NCI-H1930 (cell line): ENCODE data around the gene STX8.
A peak's percentile ranks its signal among the peaks of the same experiment; 100 is the strongest.
"Not testable (repeated sequence)": the region's sequence is repeated elsewhere in the genome, so short reads cannot be mapped to it uniquely, and the experiment has no call there.

Experiments
- DNase-seq, 2 experiments: peaks; one replicate each; lab custom pipeline; 2025; lab: John Stamatoyannopoulos, UW

Gene STX8

DNA sequence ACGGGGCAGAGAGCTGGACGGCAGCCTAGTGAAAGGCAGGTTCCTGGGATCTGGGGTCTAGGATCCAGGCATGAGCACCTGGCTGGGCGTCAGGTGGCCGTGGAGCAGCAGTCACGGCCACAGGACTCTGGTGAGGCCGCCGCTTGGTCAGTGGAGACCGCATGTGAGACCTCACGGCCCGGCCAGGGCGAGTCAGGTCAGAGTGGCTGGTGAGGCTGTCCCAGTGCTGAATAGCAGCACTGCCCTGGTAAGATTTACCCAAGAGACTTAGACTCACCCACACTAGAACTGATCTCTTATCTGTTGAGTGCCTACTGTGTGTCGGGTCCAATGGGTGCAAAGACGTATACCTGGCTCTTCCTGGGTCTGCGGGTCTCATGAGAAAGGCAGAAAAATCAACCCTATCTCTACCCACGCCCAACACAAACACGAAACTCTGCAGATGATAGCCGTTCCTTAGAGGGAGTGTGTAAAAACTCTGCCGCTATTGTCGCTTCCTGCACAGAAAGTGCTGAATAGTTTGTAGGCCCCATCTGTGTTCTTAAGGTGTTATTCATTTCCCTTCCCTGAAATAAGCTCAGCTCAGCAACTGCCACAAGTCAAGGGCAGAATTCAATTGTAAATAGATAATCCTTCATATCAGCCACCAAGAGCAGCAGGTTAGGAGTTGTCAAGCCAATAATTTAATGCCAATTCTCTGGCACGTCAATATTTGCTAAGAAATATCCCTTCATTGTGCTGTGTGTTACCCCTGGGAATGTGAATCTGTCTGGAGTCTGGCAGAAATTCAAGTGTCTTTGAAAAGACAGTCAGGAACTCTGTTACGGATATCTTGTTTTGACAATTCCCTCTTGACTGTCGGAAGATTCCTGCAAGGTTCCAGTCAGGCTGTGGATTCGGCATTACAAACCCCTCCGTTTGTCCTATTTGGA, 314.3 kb downstream of the STX8 start:
- peak in 1 of 2 experiments; percentile 28 for DNase-seq

DNA sequence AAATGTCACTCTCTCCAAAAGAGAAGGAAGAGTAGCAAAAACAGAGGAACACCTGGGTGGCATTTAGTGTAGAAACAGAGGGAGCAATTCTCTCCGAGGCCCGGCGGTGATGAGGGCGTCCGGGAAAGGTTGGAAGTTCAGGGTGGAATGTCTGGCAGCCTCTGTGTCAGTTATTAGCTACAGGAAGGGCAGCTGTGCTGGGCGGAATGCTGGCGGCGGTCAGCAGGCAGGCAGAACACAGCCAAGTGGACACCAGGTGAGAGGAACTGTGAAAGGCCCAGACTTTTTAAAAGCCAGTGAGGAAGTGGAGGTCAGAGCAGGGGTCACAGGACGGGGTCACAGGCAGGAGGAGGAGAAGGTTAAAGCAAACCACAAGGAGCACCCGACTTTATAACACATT, 316.2 kb downstream of the STX8 start:
- no peak for DNase-seq

DNA sequence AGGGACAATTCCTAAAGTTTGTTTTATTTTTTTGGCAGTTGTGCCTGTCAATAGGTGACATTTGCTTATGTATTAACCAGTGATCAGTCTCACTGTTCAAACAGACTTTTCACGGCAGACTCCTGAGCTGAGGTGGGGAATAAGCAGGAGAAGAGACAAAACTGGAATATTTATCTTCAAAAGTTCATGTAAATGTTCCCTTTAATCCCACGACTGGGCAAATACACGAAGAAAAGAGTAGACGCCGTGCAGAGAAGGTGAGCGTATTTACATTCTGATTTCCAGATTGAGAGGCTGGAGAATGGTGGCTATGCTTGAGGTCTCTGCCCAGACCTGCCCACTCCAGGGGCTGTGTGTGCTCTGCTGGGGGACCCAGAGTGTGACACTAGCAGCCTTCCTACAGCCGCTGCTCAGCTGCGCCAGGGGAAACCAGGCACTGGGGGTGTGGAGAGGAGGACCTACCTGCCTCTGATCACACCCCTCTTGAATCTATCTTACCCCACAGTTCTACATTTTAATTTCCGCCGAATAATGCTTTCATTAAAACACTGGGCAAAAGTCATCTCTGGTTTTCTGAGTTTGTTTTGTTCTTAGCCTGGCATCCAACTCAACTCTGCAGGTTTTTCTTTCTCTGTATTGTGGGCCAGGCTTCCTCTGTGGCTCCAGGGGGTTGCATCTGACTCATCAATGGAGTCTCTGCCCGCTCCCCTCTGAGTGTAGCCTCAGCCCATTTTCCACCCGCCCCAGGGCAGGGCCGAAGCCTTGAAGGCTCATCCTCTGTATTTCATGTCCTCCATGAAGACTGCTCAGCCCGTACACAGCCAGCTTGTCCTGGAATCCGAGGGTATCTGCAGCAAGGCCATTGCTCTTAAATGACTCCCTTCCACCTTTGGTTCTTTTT, 317.3 kb downstream of the STX8 start:
- DNase-seq: peak in 1 of 2 experiments; percentile 29

DNA sequence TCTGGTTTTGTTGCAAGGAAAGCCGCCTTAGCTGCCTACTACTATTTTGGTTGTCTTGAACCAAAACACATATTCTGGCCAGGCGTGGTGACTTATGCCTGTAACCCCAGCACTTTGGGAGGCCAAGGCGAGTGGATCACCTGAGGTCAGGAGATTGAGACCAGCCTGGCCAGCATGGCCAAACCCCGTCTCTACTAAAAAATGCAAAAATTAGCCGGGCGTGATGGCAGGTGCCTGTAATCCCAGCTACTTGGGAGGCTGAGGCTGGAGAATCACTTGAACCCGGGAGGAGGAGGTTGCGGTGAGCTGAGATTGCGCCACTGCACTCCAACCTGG, 318.0 kb downstream of the STX8 start:
- not testable (repeated sequence) for DNase-seq

DNA sequence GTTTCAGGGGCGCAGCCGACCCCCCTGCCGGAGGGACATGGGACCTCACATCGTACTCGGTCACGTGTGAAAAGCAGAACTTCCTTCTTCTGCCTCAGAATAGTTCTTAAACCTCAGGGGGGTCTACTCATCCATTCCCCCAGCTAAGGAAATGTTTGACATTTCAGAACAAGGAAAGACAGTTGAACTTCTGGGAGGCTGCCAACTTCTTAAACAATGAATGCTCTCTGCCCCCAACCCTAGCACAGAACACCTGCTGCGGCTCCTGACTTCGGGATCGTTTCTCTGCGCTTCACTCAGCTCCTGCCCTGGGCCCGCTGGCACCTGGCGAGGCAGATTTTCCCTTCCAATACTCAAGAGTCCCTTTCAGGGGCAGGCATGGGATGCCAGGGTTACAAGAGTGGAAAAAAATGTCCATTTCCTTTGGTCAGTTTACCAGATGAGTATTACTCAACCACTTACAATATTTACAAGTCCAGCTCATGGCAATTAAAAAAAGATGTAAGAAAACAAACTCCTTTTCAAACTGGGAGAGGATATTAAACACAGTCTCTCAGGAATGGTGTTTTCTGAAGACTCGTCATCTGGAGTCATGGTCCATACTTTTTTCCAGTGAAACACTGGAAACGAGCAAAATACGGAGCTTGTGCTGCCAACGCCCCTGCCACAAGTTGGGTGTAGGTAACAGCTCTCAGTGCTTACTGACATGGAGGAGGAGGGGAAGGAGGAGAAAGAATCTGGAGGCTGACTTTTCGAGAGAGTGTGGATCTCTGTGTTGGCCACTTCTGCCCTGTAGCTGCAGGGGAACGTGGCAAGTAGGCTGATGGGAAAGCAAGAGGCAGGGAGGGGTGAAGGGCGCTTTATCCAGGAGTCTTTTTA, 318.6 kb downstream of the STX8 start:
- DNase-seq: no peak

DNA sequence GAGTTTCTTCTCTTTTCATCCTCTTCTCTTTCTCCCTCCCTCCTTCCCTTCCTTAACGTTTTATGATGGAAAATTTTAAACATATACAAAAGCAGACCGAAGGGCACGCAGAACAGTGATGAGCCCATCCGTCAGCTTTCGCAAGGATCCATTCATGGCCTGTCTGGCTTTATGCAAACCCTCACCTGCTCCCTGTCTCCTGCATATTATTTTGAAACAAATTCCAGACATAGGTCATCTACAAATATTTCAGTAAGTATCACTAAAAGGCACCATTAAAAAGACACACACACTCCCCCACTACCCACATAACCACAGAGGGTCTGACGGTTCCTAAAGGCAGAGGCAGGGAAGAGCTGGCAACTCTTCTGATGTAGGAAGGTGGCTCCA, 319.3 kb downstream of the STX8 start:
- DNase-seq: no peak

DNA sequence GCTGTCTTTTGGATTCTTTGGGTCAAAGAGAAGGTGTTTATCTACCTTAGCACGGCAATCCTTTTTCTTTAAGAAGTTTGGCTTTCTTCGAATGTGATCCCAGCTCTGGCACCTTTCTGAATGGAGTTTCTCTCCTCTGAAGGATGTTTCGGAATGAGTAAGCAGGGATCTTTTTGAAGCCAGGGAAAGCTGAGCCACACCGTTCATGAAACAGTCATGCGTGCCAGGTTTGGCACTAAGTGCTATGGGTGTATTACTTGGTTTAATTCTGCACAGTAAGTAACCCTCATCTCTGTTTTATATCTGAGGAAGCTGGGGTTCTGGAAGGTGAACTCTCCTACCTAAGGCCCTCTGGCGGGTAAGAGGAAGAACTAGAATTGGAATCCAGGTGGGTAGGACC, 319.8 kb downstream of the STX8 start:
- DNase-seq: no peak

DNA sequence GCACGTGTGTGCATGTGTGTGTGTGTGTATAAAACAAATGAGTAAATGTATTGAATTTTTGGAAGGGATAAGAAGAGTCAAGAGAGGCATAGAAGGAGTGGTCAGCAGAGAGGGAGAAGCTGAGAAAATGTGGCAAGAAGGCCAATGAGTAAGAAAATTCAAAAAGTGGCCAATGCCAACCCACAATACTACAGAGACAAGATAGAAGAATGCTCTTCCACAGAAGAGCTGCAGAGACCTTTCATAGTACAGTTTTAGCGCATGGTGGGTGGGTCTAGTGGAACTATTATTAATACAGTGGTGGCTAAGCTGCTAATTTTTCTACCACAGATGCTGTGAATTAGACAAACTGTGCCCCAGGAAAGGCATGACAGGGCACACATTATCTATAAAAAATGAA, 320.8 kb downstream of the STX8 start:
- DNase-seq: no peak

DNA sequence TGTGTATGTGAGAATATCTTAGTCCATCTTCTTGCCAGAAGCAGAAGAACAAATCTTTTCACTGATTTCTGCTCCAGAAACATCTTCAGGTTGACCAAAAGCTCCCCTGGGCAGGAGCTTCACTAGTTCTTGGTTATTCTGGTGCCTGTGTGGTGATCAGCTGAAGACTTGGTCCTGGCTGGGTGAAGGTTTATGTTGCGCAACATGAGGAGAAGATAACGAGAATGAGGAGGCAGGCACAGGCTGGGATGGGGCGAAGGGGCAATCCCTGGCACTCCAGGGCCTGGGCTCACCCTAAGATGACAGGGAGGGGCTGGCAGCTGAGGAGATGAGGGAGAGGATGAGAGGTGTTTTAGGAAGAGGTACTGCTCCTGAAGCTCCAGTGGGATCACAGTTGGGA, 322.3 kb downstream of the STX8 start:
- no peak for DNase-seq

DNA sequence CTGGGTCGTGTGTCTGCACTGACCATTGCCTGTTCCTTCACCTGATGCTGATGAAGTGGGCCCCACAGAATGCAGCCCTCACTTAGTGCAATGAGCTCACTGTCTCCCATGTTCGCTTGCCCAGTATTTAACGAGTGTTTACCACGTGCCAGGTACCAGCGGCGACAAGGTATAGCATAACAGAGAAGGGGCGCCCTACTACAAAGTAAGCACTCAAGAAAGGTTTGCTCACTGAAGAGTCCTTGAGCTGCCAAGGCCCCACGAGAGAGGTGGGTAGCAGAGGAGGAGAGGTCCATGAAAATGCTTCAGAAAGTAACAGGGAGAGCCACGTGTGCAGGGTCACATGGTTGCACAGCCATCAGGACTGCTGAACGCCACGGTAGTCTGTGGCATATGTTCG, 324.3 kb downstream of the STX8 start:
- no peak for DNase-seq

DNA sequence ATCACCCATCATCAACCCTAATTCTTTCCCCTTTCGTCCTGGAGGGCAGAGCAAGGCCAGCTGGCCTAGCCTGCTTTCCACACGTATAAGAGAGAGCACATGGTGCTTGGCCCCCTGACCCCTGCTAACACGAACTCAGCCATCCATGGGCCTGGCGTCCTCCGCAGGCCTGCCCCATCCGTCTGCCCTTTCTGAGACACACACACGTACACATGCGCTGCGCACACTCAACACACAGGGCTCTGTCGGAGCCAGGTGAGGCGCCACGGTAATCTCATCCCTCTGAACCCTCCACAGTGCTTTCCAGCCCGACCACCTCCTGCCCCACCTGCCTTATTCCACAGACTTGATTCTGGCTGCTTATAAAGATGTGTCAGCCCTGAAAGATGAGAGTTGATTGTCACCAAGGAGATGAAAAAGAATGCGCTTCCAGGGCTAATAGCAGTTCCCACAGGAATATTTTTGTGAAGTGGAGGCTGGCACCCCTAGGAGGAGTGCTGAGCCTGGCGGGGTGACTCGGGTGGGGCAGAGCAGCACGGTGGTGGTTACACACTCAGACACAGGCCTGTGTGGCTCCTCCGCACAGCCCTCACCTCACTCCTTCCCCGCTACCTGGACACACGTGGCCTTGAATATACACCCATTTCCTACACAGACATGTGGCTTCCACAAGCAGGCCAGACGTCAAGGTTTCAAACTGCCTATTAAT, 326.2 kb downstream of the STX8 start:
- DNase-seq: no peak

DNA sequence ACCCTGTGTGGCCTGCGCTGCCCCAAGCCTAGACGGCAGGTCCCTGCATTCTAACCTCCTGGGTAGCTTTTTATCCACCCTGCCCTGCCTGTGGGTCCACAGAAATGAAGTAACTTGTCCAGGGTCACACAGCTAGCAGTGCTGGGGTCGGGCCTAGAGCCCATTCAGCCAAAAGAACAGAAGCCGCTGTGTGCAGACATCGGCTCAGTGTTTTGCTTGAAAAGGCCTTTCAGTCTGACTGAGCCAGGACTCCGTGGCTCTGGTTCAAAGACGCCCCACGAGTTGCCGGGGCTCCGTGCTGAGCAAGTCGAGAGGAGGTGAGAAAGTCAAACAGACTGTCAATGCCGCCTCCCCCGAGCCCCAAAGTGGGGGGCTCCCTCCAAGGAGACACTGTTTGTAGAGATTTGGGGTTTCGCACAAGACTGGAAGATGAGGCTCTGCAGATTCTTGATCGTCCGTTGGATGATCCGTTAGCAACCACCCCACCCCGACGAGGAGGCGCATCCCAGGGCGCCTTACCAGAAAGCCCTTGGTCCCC, 328.1 kb downstream of the STX8 start:
- DNase-seq: no peak

DNA sequence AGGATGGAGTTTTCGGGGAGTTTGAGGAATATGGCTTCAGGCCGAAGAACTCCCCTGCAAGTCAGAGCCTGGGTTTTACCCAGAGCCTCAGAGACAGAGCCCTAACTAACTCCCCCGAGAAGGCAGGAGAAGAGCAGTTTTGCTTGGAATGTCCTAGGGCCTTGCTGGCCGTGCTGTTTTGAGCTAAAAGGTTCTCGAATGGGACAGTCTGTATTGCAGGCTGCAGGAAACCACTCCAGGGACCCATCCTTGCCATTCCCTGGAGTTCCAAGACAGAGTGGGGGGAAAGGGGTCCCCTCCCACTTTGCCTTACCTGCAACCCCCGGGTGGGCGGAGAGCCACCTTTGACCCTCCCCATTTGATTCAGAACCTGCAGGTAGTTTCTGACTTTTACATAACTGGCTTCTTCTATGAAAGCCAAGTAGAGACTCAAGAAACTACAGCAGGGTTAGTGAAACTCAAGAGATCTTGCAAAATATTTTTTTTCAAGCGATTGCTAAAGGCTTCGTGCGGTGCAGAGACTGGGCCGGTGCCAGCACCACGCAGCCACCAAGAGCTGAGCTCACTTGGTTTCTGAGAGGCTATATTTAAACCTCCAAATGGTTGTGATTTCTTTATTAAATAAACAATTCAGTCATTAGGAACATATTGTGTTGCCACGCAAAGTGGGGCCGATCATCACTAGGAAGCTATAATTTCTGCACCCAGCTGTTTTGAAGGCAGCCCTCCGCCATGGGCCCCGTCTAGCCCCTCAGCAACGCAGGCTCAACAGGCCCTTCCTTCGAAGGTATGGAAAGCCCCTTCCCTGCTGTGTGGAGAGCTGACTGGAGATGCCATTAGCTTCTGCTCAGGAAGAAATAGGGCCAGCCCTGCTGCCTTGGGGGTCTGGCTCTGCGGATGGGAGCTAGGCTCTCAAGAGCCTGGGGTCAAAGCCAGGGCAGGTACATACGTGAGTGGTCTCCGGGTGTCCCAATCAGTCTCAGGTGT, 331.3 kb downstream of the STX8 start:
- DNase-seq: no peak

DNA sequence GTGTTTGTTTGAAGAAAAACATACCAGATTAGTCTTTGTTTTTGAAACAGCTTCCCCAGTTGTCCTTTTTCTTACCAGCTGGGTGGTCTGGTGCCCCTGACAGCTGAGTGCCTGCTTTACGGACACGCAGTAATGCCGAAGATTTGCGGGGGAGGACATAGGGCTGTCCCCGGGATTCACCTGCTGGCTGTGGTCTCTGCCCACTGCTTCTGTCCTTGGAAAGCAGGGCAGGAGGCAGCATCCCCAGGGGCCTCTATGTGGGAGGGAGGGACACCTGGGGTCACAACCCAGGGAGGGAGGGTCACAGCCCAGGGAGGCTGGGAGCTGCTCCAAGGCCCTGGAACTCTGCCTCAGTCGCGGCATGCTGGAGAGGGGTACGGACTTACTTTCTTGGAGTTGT, 332.6 kb downstream of the STX8 start:
- DNase-seq: no peak

DNA sequence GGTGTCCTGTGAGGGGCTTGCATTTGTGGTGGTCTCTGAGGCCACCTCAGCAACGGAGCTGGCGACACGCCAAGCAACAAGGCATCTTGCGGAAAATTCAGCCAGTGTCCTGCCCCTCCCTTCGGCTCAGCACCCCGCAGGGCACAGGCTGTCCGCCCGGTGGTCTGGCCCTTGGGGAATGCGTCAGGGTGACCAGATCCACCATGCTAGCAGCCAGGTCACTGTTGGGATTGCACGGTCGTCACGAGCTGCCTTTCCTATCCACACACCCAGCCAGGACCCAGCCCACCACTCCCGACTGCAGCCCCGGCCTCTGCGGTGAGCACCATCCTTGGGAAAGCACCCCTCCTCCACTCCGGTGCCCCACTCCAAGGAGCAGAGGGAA, 333.1 kb downstream of the STX8 start:
- no peak for DNase-seq

DNA sequence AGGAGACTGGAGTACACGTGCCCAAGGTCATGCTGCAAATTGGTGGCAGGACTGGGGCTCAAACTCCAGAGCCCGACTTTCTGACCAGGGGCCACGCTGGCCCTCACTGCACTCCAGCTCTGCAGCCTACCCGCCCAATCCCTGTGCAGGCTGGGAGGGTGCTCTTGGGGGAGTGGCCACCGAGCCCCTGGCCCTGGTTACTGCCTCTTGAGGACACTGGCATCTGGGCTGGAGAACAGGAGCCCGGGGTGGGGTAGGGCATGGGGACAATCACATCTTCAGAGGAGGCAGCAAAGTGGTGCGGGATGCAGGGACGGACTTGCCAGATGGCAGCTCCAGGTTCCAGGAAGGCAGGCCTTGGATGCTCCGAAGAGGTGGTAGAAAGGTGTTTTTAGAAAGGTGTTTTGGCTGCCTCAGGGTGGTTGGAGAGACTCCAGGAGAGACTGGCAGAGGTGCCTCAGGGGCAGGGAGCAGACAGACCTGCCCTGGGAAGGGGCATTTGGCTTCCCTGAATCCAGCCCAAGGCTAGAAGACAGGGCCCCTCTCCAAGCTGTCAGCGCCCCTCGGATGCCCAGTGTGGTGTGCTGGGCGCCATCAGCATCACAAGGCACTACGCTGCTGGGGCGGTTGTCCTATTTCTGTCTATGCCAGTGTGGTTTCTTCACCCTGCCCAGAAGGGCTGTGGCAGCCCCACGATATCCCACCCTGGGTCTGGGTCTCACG, 333.7 kb downstream of the STX8 start:
- no peak for DNase-seq

DNA sequence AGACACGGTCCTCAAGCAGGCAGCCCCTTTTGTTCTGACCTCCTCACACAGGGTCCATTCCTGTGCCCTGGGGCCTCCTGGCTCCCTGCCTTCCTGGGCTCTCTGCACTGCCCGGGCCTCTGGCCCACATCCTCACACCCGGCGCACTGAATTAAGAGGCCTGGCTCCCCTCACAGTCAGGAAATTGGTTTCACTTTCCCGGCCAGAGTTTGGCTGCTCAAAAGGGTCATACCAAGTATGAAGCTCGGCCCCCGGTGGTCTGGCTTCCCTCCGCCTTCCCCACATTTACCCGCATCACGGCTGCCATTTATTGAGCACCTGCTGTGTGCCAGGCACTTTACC, 334.3 kb downstream of the STX8 start:
- no peak for DNase-seq

DNA sequence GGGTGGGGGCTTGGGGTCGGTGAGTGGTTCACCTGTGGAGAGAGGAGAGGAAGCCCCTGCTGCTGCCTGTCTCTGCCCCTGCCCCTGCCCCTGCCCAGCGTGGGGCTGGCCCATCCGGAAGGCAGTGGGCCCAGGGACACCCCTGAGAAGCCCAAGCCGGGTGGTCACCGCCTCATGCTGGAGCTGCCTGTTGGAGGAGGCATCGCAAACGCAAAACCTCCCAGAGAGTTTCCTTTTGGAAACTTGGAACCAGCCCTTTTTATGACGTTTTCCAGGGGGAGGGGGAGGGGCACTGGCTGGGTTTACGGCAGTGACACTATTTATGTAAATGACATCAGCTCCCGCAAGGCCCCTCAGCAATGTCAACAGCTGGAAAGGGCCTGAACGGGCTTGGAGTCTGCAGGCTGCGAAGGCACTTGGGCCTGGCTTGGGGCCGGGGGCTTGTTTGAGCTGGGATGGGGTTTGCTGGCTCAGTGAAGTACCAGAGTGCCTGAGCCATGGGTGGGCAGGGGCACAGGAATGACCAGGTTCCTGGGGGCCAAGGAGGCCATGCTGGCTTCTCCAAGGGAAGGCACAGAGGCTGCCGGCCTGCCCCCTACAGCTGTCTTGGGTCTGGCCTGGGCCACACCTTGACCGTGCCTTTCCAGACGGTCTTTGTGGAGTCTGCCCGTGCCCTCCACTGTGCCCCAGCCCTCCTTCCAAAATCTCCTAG, 334.8 kb downstream of the STX8 start:
- DNase-seq: no peak
